Measurements from ENCODE around the gene SSU72. TPM values are rescaled to one million over a fixed set of nuclear protein-coding genes. Genes with fewer than 3 reads are reported as not detected.
A peak's percentile ranks its signal among the peaks of the same experiment; 100 is the strongest.

SSU72 gene
- total RNA-seq, 2 experiments from 2014 or later: 105 to 123 TPM

- intact Hi-C loops (cut with DNase I, micrococcal nuclease): no loop called here
- no peaks in the 10 kb centered on the region for H3K27me3 Mint-ChIP-seq
- ATAC-seq (no peak), DNase-seq (no peak)
- H3K36me3 Mint-ChIP-seq (ENCODE audit: low read depth): no peaks in the 10 kb centered on the region
- H3K27ac Mint-ChIP-seq: no peak overlapping the region
- POLR2A ChIA-PET: no interaction called here
- H3K9me3 Mint-ChIP-seq (ENCODE audit: low read depth): no peaks in the 10 kb centered on the region
- CTCF ChIA-PET: no interaction called here
- H3K4me3 Mint-ChIP-seq: no peak overlapping the region
- peaks cover 5% of the 10 kb centered on the region for H3K4me1 Mint-ChIP-seq
These were observed 20.1 kb downstream of the SSU72 start for GRCh38 chr1:1554550-1554925.

DNA sequence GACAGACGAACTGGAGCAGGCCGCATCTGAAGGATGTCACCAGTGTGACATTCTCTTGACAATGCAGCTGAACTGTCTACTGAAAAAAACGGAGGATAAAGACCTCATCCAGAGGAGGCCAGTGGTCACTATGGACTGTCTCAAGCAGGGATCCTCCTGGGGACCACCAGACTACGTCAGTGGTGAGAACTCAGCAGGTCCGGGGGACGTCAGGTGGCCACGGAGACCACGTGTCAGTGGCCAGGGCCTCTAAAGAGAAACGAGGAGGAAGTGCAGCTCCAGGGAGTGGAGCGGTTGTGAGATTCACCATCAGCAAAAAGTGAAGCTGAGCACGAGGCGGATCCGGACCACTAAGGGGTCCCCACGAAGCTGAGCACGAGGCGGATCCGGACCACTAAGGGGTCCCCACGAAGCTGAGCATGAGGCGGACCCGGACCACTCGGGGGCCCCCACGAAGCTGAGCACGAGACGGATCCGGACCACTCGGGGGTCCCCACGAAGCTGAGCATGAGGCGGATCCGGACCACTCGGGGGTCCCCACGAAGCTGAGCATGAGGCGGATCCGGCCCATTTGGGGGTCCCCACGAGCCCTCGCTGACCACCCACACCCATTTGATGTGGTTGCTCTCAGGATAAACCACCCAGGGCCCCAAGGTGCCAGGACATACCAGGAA is 20.7 kb downstream of the SSU72 start:
- no peaks in the 10 kb centered on the region for H3K36me3 Mint-ChIP-seq (ENCODE audit: low read depth)
- ChIA-PET POLR2A (interaction anchor here (0.6 kb wide), 1 partner anchor 179 kb away, joined by 3 read pairs; no protein-coding TSS in a partner anchor), CTCF (no interaction called here)
- H3K27me3 Mint-ChIP-seq: no peaks in the 10 kb centered on the region
- ATAC-seq (no peak), DNase-seq (no peak)
- H3K4me1 Mint-ChIP-seq: peaks cover 5% of the 10 kb centered on the region
- intact Hi-C loops (cut with DNase I, micrococcal nuclease): no loop called here
- H3K9me3 Mint-ChIP-seq (ENCODE audit: low read depth): no peaks in the 10 kb centered on the region
- H3K4me3 Mint-ChIP-seq: no peak overlapping the region
- H3K27ac Mint-ChIP-seq: peak overlapping the region; percentile 3

DNA sequence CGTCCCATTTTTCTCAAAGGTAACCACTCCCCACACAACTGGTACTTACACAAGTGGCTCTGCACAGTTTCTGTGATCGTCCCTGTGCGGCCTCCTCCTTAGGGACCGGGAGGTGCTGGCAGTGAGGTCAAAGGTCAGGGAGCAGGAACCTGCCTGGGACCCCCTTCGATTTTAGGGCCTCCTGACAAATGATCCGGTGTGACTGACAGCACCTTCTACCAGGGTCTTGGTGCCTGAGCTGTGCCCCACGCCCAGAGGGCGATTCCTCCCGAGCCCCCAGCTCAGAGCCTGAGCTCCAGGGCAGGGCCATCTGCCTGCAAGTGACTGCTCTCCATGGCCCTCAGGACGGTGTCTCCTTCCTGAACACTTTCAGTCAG is 22.4 kb downstream of the SSU72 start:
- DNase-seq (no peak), ATAC-seq (no peak)
- H3K4me1 Mint-ChIP-seq: peaks cover 5% of the 10 kb centered on the region
- ChIA-PET POLR2A (interaction anchor here (0.7 kb wide), 1 partner anchor 84 kb away, joined by 5 read pairs; no protein-coding TSS in a partner anchor), CTCF (no interaction called here)
- H3K4me3 Mint-ChIP-seq: no peak overlapping the region
- no peak overlapping the region for H3K27ac Mint-ChIP-seq
- intact Hi-C loops (cut with DNase I, micrococcal nuclease): no loop called here
- H3K9me3 Mint-ChIP-seq (ENCODE audit: low read depth): no peaks in the 10 kb centered on the region
- H3K36me3 Mint-ChIP-seq (ENCODE audit: low read depth): no peaks in the 10 kb centered on the region
- no peaks in the 10 kb centered on the region for H3K27me3 Mint-ChIP-seq

GRCh38 chr1:1551524-1552262 is 23.0 kb downstream of the SSU72 start:
- CTCF ChIA-PET: interaction anchor here (0.8 to 0.9 kb wide), 2 partner anchors 12 to 47 kb away, joined by 3 to 5 read pairs; no protein-coding TSS in a partner anchor
- no peaks in the 10 kb centered on the region for H3K27me3 Mint-ChIP-seq

DNA sequence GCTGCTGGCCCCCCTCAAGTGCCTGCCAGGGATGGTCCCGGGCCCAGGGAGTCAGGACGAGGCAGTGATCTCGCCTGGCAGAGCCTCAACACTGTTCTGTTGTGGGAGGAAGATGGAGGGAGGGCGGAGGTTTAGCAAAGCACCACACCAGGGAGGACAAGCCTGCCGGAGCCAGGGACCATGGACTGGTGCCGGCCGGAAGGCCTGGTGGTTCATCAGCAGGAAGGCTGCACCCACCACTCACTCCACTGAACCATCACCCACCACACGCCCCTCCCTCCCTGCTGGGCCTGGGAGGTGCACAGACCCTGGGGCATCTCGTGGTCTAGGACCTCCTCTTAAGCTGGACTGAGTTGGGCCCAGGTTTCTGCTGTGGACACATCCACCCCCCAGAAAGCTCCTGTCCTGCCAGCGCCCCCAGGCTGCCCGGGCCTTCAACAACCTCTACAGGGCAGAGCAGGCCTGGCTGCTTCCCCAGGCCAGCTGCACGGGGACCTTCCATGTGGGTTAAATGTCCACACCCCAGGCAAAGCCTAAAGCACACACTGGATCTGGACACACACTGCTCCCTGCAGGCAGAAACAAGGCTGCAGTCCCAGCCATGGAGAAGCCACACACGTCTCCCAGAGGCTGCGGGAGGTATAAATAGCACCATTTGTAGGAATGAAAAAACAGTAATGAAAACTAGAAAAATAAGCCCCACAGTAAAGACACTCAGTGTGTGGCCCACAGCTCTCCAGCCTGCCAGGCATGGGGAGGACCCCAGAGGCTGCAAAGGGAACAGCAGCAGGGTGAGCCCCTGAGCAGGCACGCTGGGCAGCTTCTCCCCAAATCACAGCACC is 23.9 kb downstream of the SSU72 start:
- no peaks in the 10 kb centered on the region for H3K27me3 Mint-ChIP-seq
- no peak for DNase-seq
- H3K4me3 Mint-ChIP-seq: no peak overlapping the region
- ChIA-PET POLR2A (no interaction called here), CTCF (interaction anchor here (0.8 to 0.9 kb wide), 2 partner anchors 13 to 46 kb away, joined by 3 to 5 read pairs; no protein-coding TSS in a partner anchor)
- intact Hi-C loops (cut with DNase I, micrococcal nuclease): no loop called here
- H3K27ac Mint-ChIP-seq: no peak overlapping the region
- H3K9me3 Mint-ChIP-seq (ENCODE audit: low read depth): no peaks in the 10 kb centered on the region
- peaks cover 5% of the 10 kb centered on the region for H3K4me1 Mint-ChIP-seq
- H3K36me3 Mint-ChIP-seq (ENCODE audit: low read depth): no peaks in the 10 kb centered on the region
- peak; percentile 42 for ATAC-seq

More at GRCh38 chr1:1551524-1552262, 23.0 kb downstream of the SSU72 start:
- H3K36me3 Mint-ChIP-seq (ENCODE audit: low read depth): no peaks in the 10 kb centered on the region
- POLR2A ChIA-PET: no interaction called here
- no peak for ATAC-seq
- H3K27ac Mint-ChIP-seq: no peak overlapping the region
- H3K4me3 Mint-ChIP-seq: no peak overlapping the region
- intact Hi-C loops (cut with DNase I, micrococcal nuclease): no loop called here
- no peaks in the 10 kb centered on the region for H3K9me3 Mint-ChIP-seq (ENCODE audit: low read depth)
- no peak for DNase-seq
- H3K4me1 Mint-ChIP-seq: peaks cover 5% of the 10 kb centered on the region

- H3K27ac Mint-ChIP-seq: no peak overlapping the region
- no peak for DNase-seq
- H3K9me3 Mint-ChIP-seq (ENCODE audit: low read depth): no peaks in the 10 kb centered on the region
- no peak for ATAC-seq
- intact Hi-C loops (cut with DNase I, micrococcal nuclease): no loop called here
- ChIA-PET CTCF (no interaction called here), POLR2A (no interaction called here)
- H3K4me1 Mint-ChIP-seq: peaks cover 2% of the 10 kb centered on the region
- no peak overlapping the region for H3K4me3 Mint-ChIP-seq
- no peaks in the 10 kb centered on the region for H3K27me3 Mint-ChIP-seq
- H3K36me3 Mint-ChIP-seq (ENCODE audit: low read depth): no peaks in the 10 kb centered on the region
These were observed 24.6 kb downstream of the SSU72 start for GRCh38 chr1:1550087-1550486.

GRCh38 chr1:1548591-1548990 is 26.1 kb downstream of the SSU72 start:
- no peak for ATAC-seq
- no peak overlapping the region for H3K27ac Mint-ChIP-seq
- H3K4me1 Mint-ChIP-seq: no peaks in the 10 kb centered on the region
- intact Hi-C loops (cut with DNase I, micrococcal nuclease): no loop called here
- no peaks in the 10 kb centered on the region for H3K9me3 Mint-ChIP-seq (ENCODE audit: low read depth)
- H3K27me3 Mint-ChIP-seq: no peaks in the 10 kb centered on the region
- ChIA-PET POLR2A (interaction anchor here (0.6 kb wide), 1 partner anchor 173 kb away, joined by 5 read pairs; the partner anchor contains the start of gene AURKAIP1), CTCF (no interaction called here)
- no peaks in the 10 kb centered on the region for H3K36me3 Mint-ChIP-seq (ENCODE audit: low read depth)
- H3K4me3 Mint-ChIP-seq: no peak overlapping the region
- no peak for DNase-seq

DNA sequence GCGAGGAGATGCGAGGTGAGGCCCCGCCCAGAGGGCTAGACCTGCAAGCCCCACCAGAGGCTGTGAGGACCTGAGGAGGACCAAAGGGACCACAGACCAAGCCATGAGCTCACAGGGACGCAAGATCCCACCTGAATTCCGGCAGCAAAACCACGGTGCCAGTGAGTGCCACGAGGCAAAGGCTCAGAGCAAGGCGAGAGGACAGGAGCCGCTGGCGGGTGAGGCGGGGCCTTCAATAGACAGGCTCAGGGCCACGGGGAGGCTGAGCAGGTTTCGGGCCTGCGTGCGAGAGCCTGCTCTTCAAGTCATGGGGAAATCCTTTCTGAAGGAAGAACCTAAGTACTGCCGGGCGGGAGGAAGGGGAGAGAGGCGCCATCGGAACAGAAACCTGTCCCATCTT is 27.2 kb downstream of the SSU72 start:
- H3K27ac Mint-ChIP-seq: no peak overlapping the region
- H3K27me3 Mint-ChIP-seq: no peaks in the 10 kb centered on the region
- CTCF ChIA-PET: interaction anchor here (1.1 kb wide), 1 partner anchor 67 kb away, joined by 4 read pairs; the partner anchor contains the start of gene MIB2
- no peaks in the 10 kb centered on the region for H3K4me1 Mint-ChIP-seq
- intact Hi-C loops (cut with DNase I, micrococcal nuclease): no loop called here
- no peak for ATAC-seq
- POLR2A ChIA-PET: no interaction called here
- peaks cover 4% of the 10 kb centered on the region for H3K36me3 Mint-ChIP-seq (ENCODE audit: low read depth)
- H3K4me3 Mint-ChIP-seq: no peak overlapping the region
- H3K9me3 Mint-ChIP-seq (ENCODE audit: low read depth): no peaks in the 10 kb centered on the region
- no peak for DNase-seq

DNA sequence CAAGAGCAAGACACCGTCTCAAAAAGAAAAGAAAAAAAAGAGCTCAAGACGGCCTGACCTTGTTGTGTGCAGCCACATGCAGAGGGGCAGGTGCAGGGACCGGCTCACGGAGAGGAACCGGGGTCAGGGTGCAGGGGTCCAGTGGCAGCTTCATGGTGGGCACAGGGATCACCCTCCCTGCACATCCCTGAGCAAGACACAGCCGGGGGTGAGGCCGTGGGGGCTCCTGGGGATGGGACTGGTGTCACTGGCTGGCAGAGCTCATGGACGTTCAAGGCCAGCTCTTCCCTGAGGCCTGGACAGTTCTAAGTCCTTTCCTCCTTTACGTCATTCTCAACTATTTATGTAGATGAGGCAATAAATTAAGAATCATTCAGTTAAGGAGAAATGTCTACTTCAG is 27.7 kb downstream of the SSU72 start:
- Mint-ChIP-seq H3K4me1 (no peaks in the 10 kb centered on the region), H3K36me3 (ENCODE audit: low read depth) (peaks cover 5% of the 10 kb centered on the region), H3K27ac (no peak overlapping the region), H3K4me3 (no peak overlapping the region), H3K27me3 (no peaks in the 10 kb centered on the region), H3K9me3 (ENCODE audit: low read depth) (no peaks in the 10 kb centered on the region)
- intact Hi-C loops (cut with DNase I, micrococcal nuclease): no loop called here
- CTCF ChIA-PET: interaction anchor here (1.1 kb wide), 1 partner anchor 68 kb away, joined by 4 read pairs; the partner anchor contains the start of gene MIB2
- POLR2A ChIA-PET: interaction anchor here (0.6 kb wide), 1 partner anchor 318 kb away, joined by 5 read pairs; no protein-coding TSS in a partner anchor
- ATAC-seq (no peak), DNase-seq (no peak)

- no peak for DNase-seq
- Mint-ChIP-seq H3K36me3 (ENCODE audit: low read depth) (peaks cover 10% of the 10 kb centered on the region), H3K27me3 (no peaks in the 10 kb centered on the region), H3K4me3 (no peak overlapping the region), H3K4me1 (no peaks in the 10 kb centered on the region), H3K9me3 (ENCODE audit: low read depth) (no peaks in the 10 kb centered on the region), H3K27ac (no peak overlapping the region)
- intact Hi-C loops (cut with DNase I, micrococcal nuclease): no loop called here
- CTCF ChIA-PET: interaction anchor here (0.7 to 1.1 kb wide), 2 partner anchors 45 to 69 kb away, joined by 3 to 4 read pairs; partner anchors contain the start of gene MIB2
- POLR2A ChIA-PET: interaction anchor here (0.6 kb wide), 1 partner anchor 587 kb away, joined by 3 read pairs; no protein-coding TSS in a partner anchor
- no peak for ATAC-seq
These were observed 28.5 kb downstream of the SSU72 start for GRCh38 chr1:1545946-1546737.

GRCh38 chr1:1544544-1544943 is 30.1 kb downstream of the SSU72 start:
- no peak for ATAC-seq
- CTCF ChIA-PET: no interaction called here
- no peak overlapping the region for H3K27ac Mint-ChIP-seq

More at GRCh38 chr1:1544544-1544943, 30.1 kb downstream of the SSU72 start:
- Mint-ChIP-seq H3K36me3 (ENCODE audit: low read depth) (peaks cover 10% of the 10 kb centered on the region), H3K4me3 (no peak overlapping the region), H3K4me1 (no peaks in the 10 kb centered on the region), H3K27me3 (no peaks in the 10 kb centered on the region), H3K9me3 (ENCODE audit: low read depth) (no peaks in the 10 kb centered on the region)
- intact Hi-C loops (cut with DNase I, micrococcal nuclease): no loop called here
- no peak for DNase-seq
- POLR2A ChIA-PET: no interaction called here

Data from activated CD4-positive, alpha-beta T cell treated with anti-CD3 and anti-CD28 coated beads for 36 hours (primary cell).